H54 (cell line): ENCODE data around the gene KLHL29.

Source experiments
- DNase-seq: peaks from one replicate; pipeline ENCODE4 v3.0.0; 2011; ENCODE audit warnings: low spot score, mixed read lengths; ENCODE audit not compliant: insufficient read length
- FAIRE-seq: peaks from 3 replicates; lab custom pipeline; 2011; peaks lifted over from hg19 to GRCh38; lab: Jason Lieb, UNC
- POLR2A ChIP-seq: IDR thresholded peaks from 2 replicates; pipeline ENCODE4 v1.6.1; 2011; ENCODE audit warnings: low read depth, mild to moderate bottlenecking, low read length

KLHL29 gene

GRCh38 chr2:23492921-23493320 is 107.9 kb downstream of the KLHL29 start:
- DNase-seq (no peak), FAIRE-seq (no peak)
- TF ChIP-seq POLR2A = no peak

GRCh38 chr2:23493846-23494245 is 108.9 kb downstream of the KLHL29 start:
- DNase-seq = no peak
- FAIRE-seq = no peak
- no peak for TF ChIP-seq POLR2A

- TF ChIP-seq POLR2A = no peak
- FAIRE-seq = no peak
- no peak for DNase-seq
Observed at GRCh38 chr2:23494286-23494685, 109.3 kb downstream of the KLHL29 start.

- no peak for DNase-seq
Observed at GRCh38 chr2:23495661-23496114, 110.7 kb downstream of the KLHL29 start.

GRCh38 chr2:23496456-23496855 is 111.5 kb downstream of the KLHL29 start:
- FAIRE-seq (no peak), DNase-seq (no peak)
- TF ChIP-seq POLR2A = no peak

More at GRCh38 chr2:23495661-23496114, 110.7 kb downstream of the KLHL29 start:
- FAIRE-seq = no peak
- TF ChIP-seq POLR2A = no peak

- FAIRE-seq (peak; percentile 96), DNase-seq (peak; percentile 84)
- no peak for TF ChIP-seq POLR2A
Observed at GRCh38 chr2:23497063-23497462, 112.1 kb downstream of the KLHL29 start.

GRCh38 chr2:23497536-23497935 is 112.6 kb downstream of the KLHL29 start:
- no peak for FAIRE-seq
- no peak for TF ChIP-seq POLR2A
- DNase-seq = no peak

- no peak for FAIRE-seq
Observed at GRCh38 chr2:23498943-23499342, 114.0 kb downstream of the KLHL29 start.

GRCh38 chr2:23499439-23499838 is 114.5 kb downstream of the KLHL29 start:
- no peak for TF ChIP-seq POLR2A
- no peak for DNase-seq
- FAIRE-seq = no peak

More at GRCh38 chr2:23498943-23499342, 114.0 kb downstream of the KLHL29 start:
- TF ChIP-seq POLR2A = no peak
- no peak for DNase-seq

- no peak for TF ChIP-seq POLR2A
- DNase-seq = no peak
- FAIRE-seq = no peak
Observed at GRCh38 chr2:23500836-23501235, 115.9 kb downstream of the KLHL29 start.

GRCh38 chr2:23502096-23502495 is 117.1 kb downstream of the KLHL29 start:
- TF ChIP-seq POLR2A = no peak
- no peak for FAIRE-seq
- no peak for DNase-seq

GRCh38 chr2:23503097-23503496 is 118.1 kb downstream of the KLHL29 start:
- FAIRE-seq (no peak), DNase-seq (no peak)
- TF ChIP-seq POLR2A = no peak

GRCh38 chr2:23503682-23504081 is 118.7 kb downstream of the KLHL29 start:
- DNase-seq = no peak
- no peak for FAIRE-seq
- TF ChIP-seq POLR2A = no peak

- no peak for TF ChIP-seq POLR2A
- FAIRE-seq = no peak
- no peak for DNase-seq
Observed at GRCh38 chr2:23504591-23504990, 119.6 kb downstream of the KLHL29 start.

GRCh38 chr2:23505218-23505983 is 120.4 kb downstream of the KLHL29 start:
- FAIRE-seq (no peak), DNase-seq (no peak)
- no peak for TF ChIP-seq POLR2A
